Activated CD4-positive, alpha-beta T cell treated with anti-CD3 and anti-CD28 coated beads, Interleukin-2, amount 10 ng/mL, durations not matched to agents 24 days and 14 days (primary cell): ENCODE results near the gene CELA2A. TPM values are rescaled to one million over a fixed set of nuclear protein-coding genes. Genes with fewer than 3 reads are reported as not detected.
A peak's percentile ranks its signal among the peaks of the same experiment; 100 is the strongest.
"Not testable (repeated sequence)": the region's sequence is repeated elsewhere in the genome, so short reads cannot be mapped to it uniquely, and the experiment has no call there.

ENCODE experiments used
- DNase-seq: peaks from one replicate; pipeline ENCODE4 v3.0.0; 2022
- H3K27ac Mint-ChIP-seq: one replicate; pipeline ENCODE4 v1.8.0; 2022; ENCODE audit warnings: mild to moderate bottlenecking, mixed read lengths
- H3K27me3 Mint-ChIP-seq: one replicate; pipeline ENCODE4 v1.8.0; 2022; ENCODE audit warnings: mixed read lengths
- H3K36me3 Mint-ChIP-seq: one replicate; pipeline ENCODE4 v1.8.0; 2022; ENCODE audit warnings: low read depth, mild to moderate bottlenecking, mixed read lengths
- H3K4me1 Mint-ChIP-seq: one replicate; pipeline ENCODE4 v1.8.0; 2021; ENCODE audit warnings: mixed read lengths
- H3K4me3 Mint-ChIP-seq: one replicate; pipeline ENCODE4 v1.8.0; 2022; ENCODE audit warnings: mild to moderate bottlenecking, moderate library complexity, mixed read lengths
- H3K9me3 Mint-ChIP-seq: one replicate; pipeline ENCODE4 v1.8.0; 2021; ENCODE audit warnings: mixed read lengths
- intact Hi-C: fragments of 100-400 bp; cut with micrococcal nuclease; formaldehyde crosslinking; loops from one replicate; pipeline ENCODE4 v1.15.1; 2023
- total RNA-seq: library from RNA; stranded (reverse); gene quantifications from 2 replicates; pipeline ENCODE4 v1.2.3, GENCODE V29; 2022

The CELA2A gene
- total RNA-seq, 1 donor from 2014 or later: not detected

- intact Hi-C loops: no loop called here
- H3K27me3 Mint-ChIP-seq: no peaks in the 10 kb centered on the region
- DNase-seq: no peak
- H3K4me1 Mint-ChIP-seq: peaks cover 16% of the 10 kb centered on the region
- no peak overlapping the region for H3K4me3 Mint-ChIP-seq
- no peaks in the 10 kb centered on the region for H3K9me3 Mint-ChIP-seq
- no peak overlapping the region for H3K27ac Mint-ChIP-seq
- peaks cover 16% of the 10 kb centered on the region for H3K36me3 Mint-ChIP-seq
These were observed 27.6 kb upstream of the CELA2A start for GRCh38 chr1:15428815-15429435.

- no peak for DNase-seq
- no peaks in the 10 kb centered on the region for H3K9me3 Mint-ChIP-seq
- peaks cover 12% of the 10 kb centered on the region for H3K4me1 Mint-ChIP-seq
- H3K27me3 Mint-ChIP-seq: no peaks in the 10 kb centered on the region
- no peak overlapping the region for H3K4me3 Mint-ChIP-seq
- intact Hi-C loops: loop anchor here (10.0 kb wide), 1 partner anchor 305 kb away; no protein-coding TSS in a partner anchor
- H3K36me3 Mint-ChIP-seq: peaks cover 15% of the 10 kb centered on the region
- no peak overlapping the region for H3K27ac Mint-ChIP-seq
These were observed 26.8 kb upstream of the CELA2A start for GRCh38 chr1:15429701-15430149.

- Mint-ChIP-seq H3K9me3 (no peaks in the 10 kb centered on the region), H3K27ac (no peak overlapping the region), H3K27me3 (no peaks in the 10 kb centered on the region), H3K36me3 (peaks cover 15% of the 10 kb centered on the region), H3K4me1 (peaks cover 12% of the 10 kb centered on the region), H3K4me3 (no peak overlapping the region)
- peak; percentile 92 for DNase-seq
- intact Hi-C loops: loop anchor here (1.0 to 10.0 kb wide), 2 partner anchors 108 to 306 kb away; no protein-coding TSS in a partner anchor
These were observed 25.6 kb upstream of the CELA2A start for GRCh38 chr1:15430787-15431570.

- H3K9me3 Mint-ChIP-seq: no peaks in the 10 kb centered on the region
- no peaks in the 10 kb centered on the region for H3K27me3 Mint-ChIP-seq
- H3K27ac Mint-ChIP-seq: no peak overlapping the region
- intact Hi-C loops: loop anchor here (1.0 to 10.0 kb wide), 2 partner anchors 108 to 307 kb away; no protein-coding TSS in a partner anchor
- no peak for DNase-seq
- peaks cover 9% of the 10 kb centered on the region for H3K36me3 Mint-ChIP-seq
- peaks cover 6% of the 10 kb centered on the region for H3K4me1 Mint-ChIP-seq
- no peak overlapping the region for H3K4me3 Mint-ChIP-seq
These were observed 25.0 kb upstream of the CELA2A start for GRCh38 chr1:15431571-15431948.

GRCh38 chr1:15432324-15432723 is 24.2 kb upstream of the CELA2A start:
- H3K4me3 Mint-ChIP-seq: no peak overlapping the region
- H3K36me3 Mint-ChIP-seq: peaks cover 7% of the 10 kb centered on the region
- DNase-seq: no peak
- intact Hi-C loops: loop anchor here (10.0 kb wide), 1 partner anchor 308 kb away; no protein-coding TSS in a partner anchor
- no peak overlapping the region for H3K27ac Mint-ChIP-seq
- H3K4me1 Mint-ChIP-seq: peaks cover 5% of the 10 kb centered on the region
- H3K9me3 Mint-ChIP-seq: no peaks in the 10 kb centered on the region
- H3K27me3 Mint-ChIP-seq: no peaks in the 10 kb centered on the region

GRCh38 chr1:15433471-15433870 is 23.1 kb upstream of the CELA2A start:
- peaks cover 5% of the 10 kb centered on the region for H3K4me1 Mint-ChIP-seq
- DNase-seq: no peak
- H3K27ac Mint-ChIP-seq: no peak overlapping the region
- no peak overlapping the region for H3K4me3 Mint-ChIP-seq
- H3K27me3 Mint-ChIP-seq: no peaks in the 10 kb centered on the region
- intact Hi-C loops: loop anchor here (10.0 kb wide), 1 partner anchor 309 kb away; no protein-coding TSS in a partner anchor
- H3K36me3 Mint-ChIP-seq: peaks cover 3% of the 10 kb centered on the region
- no peaks in the 10 kb centered on the region for H3K9me3 Mint-ChIP-seq

- not testable (repeated sequence) for H3K9me3 Mint-ChIP-seq, DNase-seq, H3K36me3 Mint-ChIP-seq, H3K27me3 Mint-ChIP-seq, H3K27ac Mint-ChIP-seq, H3K4me1 Mint-ChIP-seq, H3K4me3 Mint-ChIP-seq
- intact Hi-C loops: loop anchor here (10.0 kb wide), 1 partner anchor 310 kb away; no protein-coding TSS in a partner anchor
These were observed 21.8 kb upstream of the CELA2A start for GRCh38 chr1:15434739-15435138.

- Mint-ChIP-seq H3K27me3 (no peaks in the 10 kb centered on the region), H3K4me3 (no peak overlapping the region), H3K9me3 (no peaks in the 10 kb centered on the region), H3K27ac (no peak overlapping the region), H3K4me1 (peaks cover 3% of the 10 kb centered on the region), H3K36me3 (no peaks in the 10 kb centered on the region)
- no peak for DNase-seq
- intact Hi-C loops: loop anchor here (10.0 kb wide), 1 partner anchor 311 kb away; no protein-coding TSS in a partner anchor
These were observed 21.1 kb upstream of the CELA2A start for GRCh38 chr1:15435239-15436077.

GRCh38 chr1:15436881-15437442 is 19.6 kb upstream of the CELA2A start:
- Mint-ChIP-seq H3K4me1 (peaks cover 3% of the 10 kb centered on the region), H3K9me3 (no peaks in the 10 kb centered on the region), H3K36me3 (no peaks in the 10 kb centered on the region), H3K27me3 (no peaks in the 10 kb centered on the region), H3K4me3 (no peak overlapping the region), H3K27ac (no peak overlapping the region)
- intact Hi-C loops: loop anchor here (10.0 kb wide), 1 partner anchor 312 kb away; no protein-coding TSS in a partner anchor
- DNase-seq: no peak

GRCh38 chr1:15439325-15439724 is 17.2 kb upstream of the CELA2A start:
- no peak overlapping the region for H3K4me3 Mint-ChIP-seq
- no peak for DNase-seq
- H3K4me1 Mint-ChIP-seq: peaks cover 3% of the 10 kb centered on the region
- intact Hi-C loops: loop anchor here (10.0 kb wide), 1 partner anchor 315 kb away; no protein-coding TSS in a partner anchor
- H3K27me3 Mint-ChIP-seq: no peaks in the 10 kb centered on the region
- no peak overlapping the region for H3K27ac Mint-ChIP-seq
- H3K9me3 Mint-ChIP-seq: no peaks in the 10 kb centered on the region
- H3K36me3 Mint-ChIP-seq: no peaks in the 10 kb centered on the region

- no peaks in the 10 kb centered on the region for H3K36me3 Mint-ChIP-seq
- no peak overlapping the region for H3K27ac Mint-ChIP-seq
- DNase-seq: no peak
- no peaks in the 10 kb centered on the region for H3K9me3 Mint-ChIP-seq
- intact Hi-C loops: no loop called here
- H3K4me1 Mint-ChIP-seq: peaks cover 2% of the 10 kb centered on the region
- H3K4me3 Mint-ChIP-seq: no peak overlapping the region
- peaks cover 2% of the 10 kb centered on the region for H3K27me3 Mint-ChIP-seq
These were observed 16.2 kb upstream of the CELA2A start for GRCh38 chr1:15440357-15440756.

- intact Hi-C loops: no loop called here
These were observed 15.3 kb upstream of the CELA2A start for GRCh38 chr1:15441247-15441646.

GRCh38 chr1:15442119-15442518 is 14.4 kb upstream of the CELA2A start:
- H3K27me3 Mint-ChIP-seq: peaks cover 4% of the 10 kb centered on the region
- intact Hi-C loops: no loop called here
- no peaks in the 10 kb centered on the region for H3K36me3 Mint-ChIP-seq
- H3K4me3 Mint-ChIP-seq: no peak overlapping the region
- H3K4me1 Mint-ChIP-seq: peaks cover 5% of the 10 kb centered on the region
- no peak overlapping the region for H3K27ac Mint-ChIP-seq
- no peaks in the 10 kb centered on the region for H3K9me3 Mint-ChIP-seq
- DNase-seq: no peak

More at GRCh38 chr1:15441247-15441646, 15.3 kb upstream of the CELA2A start:
- Mint-ChIP-seq H3K27ac (no peak overlapping the region), H3K36me3 (no peaks in the 10 kb centered on the region), H3K4me1 (peaks cover 5% of the 10 kb centered on the region), H3K9me3 (no peaks in the 10 kb centered on the region), H3K27me3 (peaks cover 4% of the 10 kb centered on the region), H3K4me3 (no peak overlapping the region)
- DNase-seq: no peak
